ENCODE measurements around the gene NRCAM.
A peak's percentile ranks its signal among the peaks of the same experiment; 100 is the strongest.

Gene NRCAM

GRCh38 chr7:108423089-108423989 is 32.9 kb downstream of the NRCAM start:
- no peak for TF ChIP-seq GATA2 (IDR thresholded peaks at IDR 0.05; ENCODE audit: low read depth, low read length)
- TF ChIP-seq GATA3 (IDR thresholded peaks at IDR 0.05; ENCODE audit: low read depth, low read length): no peak

- TF ChIP-seq GATA2 (IDR thresholded peaks at IDR 0.05; ENCODE audit: low read depth, low read length): no peak
- TF ChIP-seq GATA3 (IDR thresholded peaks at IDR 0.05; ENCODE audit: low read depth, low read length): no peak
Measured at GRCh38 chr7:108421720-108422331, 34.4 kb downstream of the NRCAM start.

DNA sequence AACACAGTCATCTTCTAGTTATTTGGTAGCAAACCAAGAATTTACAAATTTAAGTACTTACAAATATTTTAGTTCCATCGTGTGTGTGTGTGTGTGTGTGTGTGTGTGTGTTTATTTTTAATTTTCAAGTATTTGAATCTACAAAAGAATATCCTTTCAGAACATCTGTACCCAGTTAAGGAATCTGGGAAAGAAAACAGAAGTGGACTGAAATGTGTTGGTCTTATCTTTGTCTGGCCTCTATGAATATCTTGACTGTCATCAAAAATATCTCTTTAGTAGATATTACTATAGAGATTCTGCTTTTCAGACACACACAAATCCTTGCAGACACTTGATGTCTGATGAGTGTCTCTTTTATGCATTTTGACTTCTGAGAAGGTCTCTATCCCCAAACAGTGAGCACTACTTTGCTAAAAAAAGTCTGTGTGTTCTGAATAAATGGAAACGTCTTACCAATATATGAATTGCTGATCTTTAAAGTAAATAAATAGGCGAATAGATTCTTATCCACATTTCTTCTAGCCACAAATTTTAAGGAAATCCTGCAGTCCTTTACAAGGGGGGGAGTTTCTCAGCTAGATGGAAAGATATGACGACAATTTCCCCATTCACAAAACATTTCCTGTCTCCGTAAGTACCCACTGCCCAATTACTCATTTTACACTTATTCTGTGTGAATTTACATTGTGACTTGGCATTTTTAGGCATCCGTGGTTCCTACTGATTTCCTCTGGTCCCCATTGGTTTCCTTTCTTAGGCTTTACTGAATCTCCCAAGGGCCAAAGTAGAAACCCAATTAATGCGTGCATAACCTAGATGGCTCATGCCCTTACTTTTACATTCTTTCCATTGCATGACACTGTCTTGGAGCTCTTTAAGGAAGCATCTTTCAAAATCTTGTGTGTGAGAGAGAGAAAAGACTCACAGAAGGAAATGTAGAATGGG is 36.0 kb downstream of the NRCAM start:
- TF ChIP-seq GATA3 (IDR thresholded peaks at IDR 0.05; ENCODE audit: low read depth, low read length) (peak; percentile 88), GATA2 (IDR thresholded peaks at IDR 0.05; ENCODE audit: low read depth, low read length) (peak; percentile 56; the same call in 1 of the 2 replicates)

DNA sequence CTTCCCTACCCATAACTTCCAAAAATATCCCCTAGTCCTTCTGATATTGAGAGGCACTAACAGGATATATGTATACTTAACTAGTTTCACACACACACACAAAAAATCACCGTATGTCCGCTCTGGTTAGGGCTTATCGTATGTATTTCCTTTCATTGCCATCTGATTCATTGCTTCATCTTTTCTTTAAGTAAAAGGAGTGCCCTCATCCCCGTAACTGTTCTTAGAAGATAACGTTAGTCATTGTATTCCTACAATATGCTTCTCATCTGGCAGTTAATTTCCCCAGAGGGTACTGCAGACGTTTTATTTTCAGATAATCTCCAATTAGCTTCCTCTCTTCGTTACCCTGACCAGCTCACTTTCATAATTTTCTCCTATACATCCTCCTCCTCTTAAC is 37.3 kb downstream of the NRCAM start:
- peak; percentile 22; the same call in 1 of the 2 replicates for TF ChIP-seq GATA2 (IDR thresholded peaks at IDR 0.05; ENCODE audit: low read depth, low read length)
- TF ChIP-seq GATA3 (IDR thresholded peaks at IDR 0.05; ENCODE audit: low read depth, low read length): peak; percentile 24; the same call in 1 of the 2 replicates

DNA sequence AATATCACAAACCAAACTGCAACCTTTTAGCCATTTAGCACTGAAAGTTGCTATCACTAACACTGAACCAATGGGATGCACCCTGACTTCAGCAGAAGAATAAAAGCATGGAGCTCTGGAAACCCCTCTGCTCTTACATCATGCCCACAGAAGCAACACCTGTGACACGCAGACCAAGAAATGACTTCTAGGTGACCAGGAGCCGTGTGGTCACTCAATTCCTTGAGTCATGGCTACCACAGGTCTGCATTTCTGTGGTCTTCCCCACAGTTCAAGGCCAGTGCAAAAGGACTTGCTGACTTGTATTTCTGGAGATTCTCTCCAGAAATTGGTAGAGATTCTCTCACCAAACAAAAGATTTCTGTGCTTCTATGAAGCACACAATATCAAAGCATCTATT is 38.3 kb downstream of the NRCAM start:
- TF ChIP-seq GATA3 (IDR thresholded peaks at IDR 0.05; ENCODE audit: low read depth, low read length): no peak
- TF ChIP-seq GATA2 (IDR thresholded peaks at IDR 0.05; ENCODE audit: low read depth, low read length): no peak

GRCh38 chr7:108417144-108417543 is 39.1 kb downstream of the NRCAM start:
- TF ChIP-seq GATA3 (IDR thresholded peaks at IDR 0.05; ENCODE audit: low read depth, low read length): no peak

GRCh38 chr7:108415821-108416536 is 40.3 kb downstream of the NRCAM start:
- TF ChIP-seq GATA2 (IDR thresholded peaks at IDR 0.05; ENCODE audit: low read depth, low read length) (peak; percentile 72), GATA3 (IDR thresholded peaks at IDR 0.05; ENCODE audit: low read depth, low read length) (peak; percentile 81)

DNA sequence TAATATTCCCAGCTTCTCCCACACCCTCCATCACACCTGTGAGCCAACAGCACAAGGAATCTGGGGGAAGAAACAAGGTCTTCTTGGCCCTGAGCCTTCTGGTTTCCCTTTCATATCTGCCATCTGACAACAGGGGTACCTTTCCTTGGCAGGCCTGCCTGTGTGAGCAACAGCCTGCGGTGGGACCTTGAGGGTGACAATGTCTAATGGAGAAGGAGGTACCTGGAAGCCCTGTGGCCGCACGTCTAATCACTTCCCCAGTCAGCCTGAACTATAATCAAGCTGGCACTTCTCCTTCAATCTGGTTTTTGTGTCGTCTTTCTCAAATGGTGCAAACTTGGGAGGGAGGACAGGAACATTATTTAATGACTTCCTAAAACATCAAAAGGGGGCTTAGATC is 41.2 kb downstream of the NRCAM start:
- TF ChIP-seq GATA3 (IDR thresholded peaks at IDR 0.05; ENCODE audit: low read depth, low read length) (no peak), GATA2 (IDR thresholded peaks at IDR 0.05; ENCODE audit: low read depth, low read length) (no peak)

GRCh38 chr7:108413782-108414492 is 42.3 kb downstream of the NRCAM start:
- TF ChIP-seq GATA3 (IDR thresholded peaks at IDR 0.05; ENCODE audit: low read depth, low read length) (no peak), GATA2 (IDR thresholded peaks at IDR 0.05; ENCODE audit: low read depth, low read length) (no peak)

DNA sequence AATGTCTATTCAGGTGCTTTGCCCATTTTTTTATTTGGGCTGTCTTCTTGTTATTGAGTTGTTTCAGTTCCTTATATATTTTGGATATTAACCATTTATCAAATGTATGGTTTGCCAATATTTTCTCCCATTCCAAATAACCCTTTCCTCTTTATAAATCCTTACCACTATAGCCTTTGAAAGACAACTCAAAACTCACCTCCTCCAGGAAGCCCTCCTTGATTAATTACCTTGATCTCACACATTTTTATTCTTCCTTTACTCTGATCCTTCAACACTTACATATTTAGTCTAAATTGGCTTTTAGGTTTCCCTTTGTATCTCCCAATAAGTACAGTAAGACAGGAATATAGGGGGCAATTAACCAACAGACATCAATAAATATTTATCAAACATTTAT is 42.9 kb downstream of the NRCAM start:
- TF ChIP-seq GATA2 (IDR thresholded peaks at IDR 0.05; ENCODE audit: low read depth, low read length) (no peak), GATA3 (IDR thresholded peaks at IDR 0.05; ENCODE audit: low read depth, low read length) (no peak)

- no peak for TF ChIP-seq GATA3 (IDR thresholded peaks at IDR 0.05; ENCODE audit: low read depth, low read length)
- no peak for TF ChIP-seq GATA2 (IDR thresholded peaks at IDR 0.05; ENCODE audit: low read depth, low read length)
Measured at GRCh38 chr7:108409146-108409545, 47.1 kb downstream of the NRCAM start.

DNA sequence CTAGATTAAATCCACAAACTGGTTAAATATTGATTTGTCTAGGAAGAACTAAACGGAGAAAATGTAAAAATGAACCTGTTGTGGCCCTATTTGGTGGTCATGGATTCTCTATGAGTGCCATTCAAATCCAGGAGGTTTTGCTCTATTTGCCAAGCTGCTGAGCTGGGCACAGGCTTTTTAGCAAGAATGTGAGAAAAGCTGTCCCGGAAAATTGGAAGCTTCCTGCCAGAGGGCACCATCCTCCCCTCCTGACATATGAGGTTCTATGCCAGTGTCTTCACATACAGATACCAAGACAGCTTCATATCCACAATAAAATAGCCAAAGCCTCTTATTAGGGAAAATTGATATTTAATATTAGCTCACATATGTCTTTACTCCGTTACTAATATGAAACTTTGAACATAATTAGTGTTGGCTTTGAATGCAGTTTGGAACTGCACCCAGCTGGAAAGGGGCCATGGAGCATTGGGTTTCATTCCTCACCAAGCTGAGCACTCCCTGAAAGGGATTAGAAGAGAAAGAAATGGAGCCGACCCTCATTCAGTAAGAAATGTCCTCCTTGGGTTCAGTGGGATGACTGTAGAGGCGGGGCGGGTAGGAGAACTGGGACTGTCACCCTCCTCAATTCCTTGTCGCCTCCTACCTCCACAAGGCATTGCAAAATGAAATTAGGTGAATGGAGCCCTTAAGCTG is 47.8 kb downstream of the NRCAM start:
- TF ChIP-seq GATA2 (IDR thresholded peaks at IDR 0.05; ENCODE audit: low read depth, low read length) (no peak), GATA3 (IDR thresholded peaks at IDR 0.05; ENCODE audit: low read depth, low read length) (no peak)
